GM21825 (cell line): ENCODE measurements around the gene INSYN2A.

Experiments
- ATAC-seq: cut with Tn5 transposase; IDR thresholded peaks from one replicate; pipeline ENCODE4 v1.9.1; 2021; ENCODE audit warnings: mild to moderate bottlenecking, moderate library complexity; ENCODE audit not compliant: unreplicated experiment

The INSYN2A gene

GRCh38 chr10:127157089-127157488 lies 39.3 kb downstream of the INSYN2A start:
- ATAC-seq: no peak

GRCh38 chr10:127154831-127155620 lies 41.4 kb downstream of the INSYN2A start:
- ATAC-seq: no peak

- no peak for ATAC-seq
Measured at GRCh38 chr10:127153181-127153580, 43.2 kb downstream of the INSYN2A start.

- no peak for ATAC-seq
Measured at GRCh38 chr10:127151981-127152699, 44.3 kb downstream of the INSYN2A start.

DNA sequence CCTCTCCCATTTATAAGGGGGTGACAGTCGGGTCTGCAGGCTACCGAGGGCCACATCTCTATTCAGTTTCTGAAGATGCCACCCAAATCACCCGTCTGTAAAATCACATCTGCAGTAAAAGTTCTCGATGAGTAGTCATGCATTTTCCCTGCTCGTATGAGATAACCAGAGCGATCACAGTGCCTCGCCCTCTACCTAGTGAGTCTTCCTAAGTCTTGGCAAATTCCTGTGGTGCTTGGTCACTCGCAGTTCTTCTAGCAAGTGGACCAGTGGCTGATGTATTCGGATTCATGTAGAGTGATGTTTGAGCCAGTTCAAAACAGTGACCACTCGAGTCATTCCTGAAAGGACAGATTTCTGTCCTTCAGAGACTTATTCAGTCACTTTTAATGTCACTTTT lies 44.9 kb downstream of the INSYN2A start:
- ATAC-seq: no peak

GRCh38 chr10:127150136-127150535 lies 46.3 kb downstream of the INSYN2A start:
- ATAC-seq: no peak

DNA sequence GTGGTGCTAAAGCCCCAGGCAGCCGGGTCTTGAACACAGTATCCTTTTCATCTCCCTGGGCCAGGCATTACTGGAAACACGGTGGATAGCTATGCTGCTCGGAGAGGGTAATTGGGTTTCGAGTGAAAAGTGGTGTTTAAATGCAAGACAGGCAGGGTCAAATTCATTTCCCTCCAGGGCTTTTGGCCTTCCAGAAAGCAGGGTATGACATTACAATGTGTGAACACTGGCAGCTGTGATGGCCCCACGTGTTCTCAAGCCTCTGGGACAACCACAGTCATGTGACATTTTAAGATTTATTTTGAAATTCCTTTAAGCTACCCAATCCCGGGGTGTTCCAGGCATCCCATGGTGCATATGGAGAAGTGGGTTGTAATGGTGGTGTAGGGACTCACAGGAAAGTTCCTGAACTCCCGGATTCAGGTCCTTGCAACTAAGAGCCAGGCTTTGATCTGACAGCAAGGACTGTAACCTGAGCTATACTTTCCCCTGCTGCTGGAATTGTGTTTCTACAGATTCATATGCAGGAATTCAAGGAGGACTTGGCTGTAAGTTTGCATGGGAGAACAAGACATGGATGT lies 46.8 kb downstream of the INSYN2A start:
- ATAC-seq: no peak

- ATAC-seq: no peak
Measured at GRCh38 chr10:127148933-127149220, 47.5 kb downstream of the INSYN2A start.

DNA sequence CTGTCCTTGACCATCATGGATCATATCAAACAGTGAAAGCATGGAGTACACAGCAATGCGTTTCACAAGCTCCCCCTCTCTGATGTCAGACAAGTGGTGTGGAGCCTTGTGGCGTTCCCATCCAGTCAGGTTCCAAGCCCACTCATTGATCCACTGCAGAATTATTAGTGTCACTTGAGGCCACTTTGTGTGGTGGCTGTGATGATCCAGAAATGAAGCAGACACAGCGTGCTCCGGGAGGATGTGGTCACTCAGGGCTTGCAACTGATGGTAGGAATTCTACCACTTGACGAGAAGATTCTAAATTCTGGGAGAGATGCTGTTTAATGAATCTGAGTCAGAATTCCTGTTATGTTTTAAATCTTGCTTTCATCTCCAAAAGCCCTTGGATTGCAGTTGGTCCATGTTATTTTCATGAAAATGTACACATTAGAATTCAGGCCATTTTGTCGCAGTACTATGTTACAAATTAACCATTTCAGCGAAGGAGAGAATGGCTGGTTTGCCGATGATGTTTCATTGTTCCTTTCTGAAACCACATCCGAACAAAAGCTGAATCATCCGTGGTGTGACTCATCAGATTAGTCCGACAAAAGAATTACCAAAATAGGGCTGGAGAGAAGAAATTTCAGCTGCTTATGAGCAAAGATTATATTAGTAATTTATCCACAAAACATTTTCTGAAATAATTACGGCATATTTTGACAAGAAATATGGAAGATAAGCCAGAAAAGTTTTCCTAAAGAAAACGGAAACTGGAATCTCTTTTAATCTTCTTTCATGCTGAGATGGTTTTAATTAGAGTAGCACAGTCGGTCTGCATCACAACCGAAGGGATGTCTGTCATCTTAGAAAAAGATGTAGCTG lies 48.1 kb downstream of the INSYN2A start:
- no peak for ATAC-seq

- no peak for ATAC-seq
Measured at GRCh38 chr10:127146661-127147060, 49.7 kb downstream of the INSYN2A start.
